ENCODE measurements around the gene BFSP1.

The BFSP1 gene

DNA sequence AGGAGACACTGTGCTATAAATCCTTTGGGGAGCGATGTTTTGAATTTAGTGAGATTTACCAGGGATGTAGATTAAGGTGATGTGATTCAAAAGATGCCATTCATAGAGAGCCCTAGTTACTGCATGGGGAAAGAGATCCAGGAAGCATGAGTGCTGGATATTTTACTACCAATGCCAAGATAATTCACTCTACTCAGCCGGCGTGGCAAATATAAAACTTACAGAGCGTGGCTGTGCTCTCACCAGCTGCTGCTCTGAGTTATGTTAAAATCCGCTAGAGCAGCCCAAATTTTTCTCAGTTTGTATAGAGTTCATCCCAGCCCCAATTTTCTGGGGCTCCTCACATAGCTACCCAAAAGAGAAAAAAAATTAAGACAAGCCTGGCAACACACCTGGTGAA lies 48.6 kb downstream of the BFSP1 start:
- H3K36me3 Mint-ChIP-seq (ENCODE audit: low read depth): no peaks in the 10 kb centered on the region
- no peak overlapping the region for H3K4me3 Mint-ChIP-seq
- DNase-seq: no peak
- no peak overlapping the region for H3K27ac Mint-ChIP-seq
- no peaks in the 10 kb centered on the region for H3K9me3 Mint-ChIP-seq
- peaks cover 25% of the 10 kb centered on the region for H3K27me3 Mint-ChIP-seq
- no peaks in the 10 kb centered on the region for H3K4me1 Mint-ChIP-seq (ENCODE audit: low read depth)

DNA sequence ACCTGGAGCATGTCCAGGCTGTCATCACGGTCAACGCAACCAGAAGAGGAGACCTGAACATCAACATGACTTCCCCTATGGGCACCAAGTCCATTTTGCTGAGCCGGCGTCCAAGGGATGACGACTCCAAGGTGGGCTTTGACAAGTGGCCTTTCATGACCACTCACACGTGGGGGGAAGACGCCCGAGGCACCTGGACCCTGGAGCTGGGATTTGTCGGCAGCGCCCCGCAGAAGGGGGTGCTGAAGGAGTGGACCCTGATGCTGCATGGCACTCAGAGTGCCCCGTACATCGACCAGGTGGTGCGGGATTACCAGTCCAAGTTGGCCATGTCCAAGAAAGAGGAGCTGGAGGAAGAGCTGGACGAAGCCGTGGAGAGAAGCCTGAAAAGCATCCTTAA lies 49.5 kb downstream of the BFSP1 start:
- H3K27me3 Mint-ChIP-seq: peaks cover 20% of the 10 kb centered on the region
- no peaks in the 10 kb centered on the region for H3K9me3 Mint-ChIP-seq
- no peaks in the 10 kb centered on the region for H3K4me1 Mint-ChIP-seq (ENCODE audit: low read depth)
- DNase-seq: no peak
- no peak overlapping the region for H3K27ac Mint-ChIP-seq
- no peaks in the 10 kb centered on the region for H3K36me3 Mint-ChIP-seq (ENCODE audit: low read depth)
- no peak overlapping the region for H3K4me3 Mint-ChIP-seq

DNA sequence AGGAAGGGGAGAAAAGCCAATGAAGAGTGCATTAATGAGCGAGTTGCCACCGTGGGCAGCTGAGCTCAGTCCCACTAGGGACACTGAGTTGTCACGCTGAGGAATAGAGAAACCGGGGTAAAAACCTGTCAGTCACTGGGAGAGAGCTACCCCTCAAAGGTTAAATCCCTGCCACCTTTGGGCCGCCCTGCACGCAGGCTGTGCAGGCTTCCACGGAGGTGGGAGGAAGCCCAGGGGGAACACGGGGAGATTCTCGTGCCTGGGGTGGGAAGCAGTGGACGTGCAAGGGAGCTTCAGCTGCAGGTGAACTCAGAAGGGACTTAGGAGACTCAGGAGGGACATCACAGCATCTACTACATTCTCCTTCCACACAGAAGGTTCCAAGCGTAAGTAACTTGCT lies 50.5 kb downstream of the BFSP1 start:
- Mint-ChIP-seq H3K27me3 (peaks cover 20% of the 10 kb centered on the region), H3K27ac (no peak overlapping the region), H3K36me3 (ENCODE audit: low read depth) (no peaks in the 10 kb centered on the region), H3K9me3 (no peaks in the 10 kb centered on the region), H3K4me1 (ENCODE audit: low read depth) (no peaks in the 10 kb centered on the region), H3K4me3 (no peak overlapping the region)
- DNase-seq: no peak

DNA sequence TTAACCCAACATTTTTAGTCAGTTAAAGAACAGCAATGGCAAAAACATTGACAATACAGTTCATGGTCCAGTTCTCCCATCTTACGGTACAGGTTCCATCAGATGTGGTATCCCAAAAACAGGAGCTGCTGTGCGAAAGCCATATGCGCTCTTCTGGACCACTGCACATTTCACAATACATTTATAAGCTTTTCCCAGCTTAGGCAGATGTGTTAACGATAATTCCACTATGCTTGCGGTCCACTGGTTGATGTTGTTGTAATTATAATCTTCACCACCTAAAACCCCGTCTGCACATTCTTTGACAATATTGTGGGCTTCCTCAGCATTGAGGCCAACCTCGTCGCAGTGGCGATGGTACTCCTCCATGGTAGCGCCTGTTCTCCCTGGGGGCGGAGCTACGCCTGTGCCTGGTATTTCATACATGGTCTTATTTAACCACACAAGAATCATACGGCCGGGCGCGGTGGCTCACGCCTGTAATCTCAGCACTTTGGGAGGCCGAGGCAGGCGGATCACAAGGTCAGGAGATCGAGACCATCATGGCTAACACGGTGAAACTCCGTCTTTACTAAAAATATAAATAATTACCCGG lies 52.0 kb downstream of the BFSP1 start:
- H3K27me3 Mint-ChIP-seq: peaks cover 20% of the 10 kb centered on the region
- H3K36me3 Mint-ChIP-seq (ENCODE audit: low read depth): no peaks in the 10 kb centered on the region
- H3K9me3 Mint-ChIP-seq: no peaks in the 10 kb centered on the region
- no peaks in the 10 kb centered on the region for H3K4me1 Mint-ChIP-seq (ENCODE audit: low read depth)
- H3K27ac Mint-ChIP-seq: no peak overlapping the region
- no peak for DNase-seq
- no peak overlapping the region for H3K4me3 Mint-ChIP-seq

DNA sequence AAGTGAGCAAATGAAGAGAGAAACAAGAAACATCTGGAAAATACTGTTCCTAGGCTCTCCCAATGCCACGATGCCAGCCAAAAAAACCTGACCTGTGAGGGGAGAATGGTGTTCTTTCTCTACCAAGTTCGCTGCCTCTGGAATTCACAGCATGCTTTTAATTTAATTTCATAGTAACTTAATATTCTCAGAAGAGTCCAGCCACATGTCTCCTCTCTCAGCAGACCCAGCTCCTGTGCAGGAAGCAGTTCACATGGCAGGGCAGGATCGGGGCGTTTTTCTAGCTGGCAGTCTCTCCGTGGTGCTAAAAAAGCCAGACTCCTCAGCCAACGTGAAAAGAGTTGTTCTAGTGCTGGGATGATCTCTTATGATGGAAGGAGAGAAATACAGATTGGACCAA lies 57.5 kb downstream of the BFSP1 start:
- Mint-ChIP-seq H3K27ac (no peak overlapping the region), H3K9me3 (no peaks in the 10 kb centered on the region), H3K36me3 (ENCODE audit: low read depth) (no peaks in the 10 kb centered on the region), H3K4me3 (no peak overlapping the region), H3K4me1 (ENCODE audit: low read depth) (no peaks in the 10 kb centered on the region), H3K27me3 (peaks cover 3% of the 10 kb centered on the region)
- no peak for DNase-seq

DNA sequence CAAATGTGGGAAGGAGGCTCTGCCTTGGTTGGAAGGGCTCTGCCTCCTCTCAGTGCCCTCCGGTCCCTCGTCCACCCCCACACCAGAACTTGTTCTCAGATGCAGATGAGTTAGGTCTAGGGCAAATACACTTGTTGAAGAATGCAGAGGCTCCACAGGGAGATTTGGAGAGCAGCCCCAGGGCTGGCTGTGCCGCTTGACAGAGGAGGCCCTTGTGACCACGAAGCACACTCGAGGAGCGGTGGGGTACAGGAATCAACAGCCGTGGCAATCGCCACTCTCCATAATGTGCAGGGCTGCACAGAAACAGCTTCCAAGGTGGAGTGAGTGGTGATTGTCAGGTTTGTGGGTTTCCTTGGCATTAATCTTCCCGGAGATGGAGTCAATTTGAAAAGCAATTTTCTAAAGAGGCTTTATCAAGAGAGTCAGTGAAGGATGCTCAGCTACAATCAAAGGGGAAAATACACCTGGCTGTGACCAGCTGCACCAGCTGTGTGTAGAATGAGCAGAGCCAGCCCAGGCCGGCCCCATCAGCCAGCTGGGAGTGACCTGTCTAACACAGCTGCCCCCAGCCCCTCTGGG lies 59.5 kb downstream of the BFSP1 start:
- no peak for DNase-seq
- no peaks in the 10 kb centered on the region for H3K4me1 Mint-ChIP-seq (ENCODE audit: low read depth)
- no peaks in the 10 kb centered on the region for H3K9me3 Mint-ChIP-seq
- no peaks in the 10 kb centered on the region for H3K36me3 Mint-ChIP-seq (ENCODE audit: low read depth)
- H3K27ac Mint-ChIP-seq: no peak overlapping the region
- no peak overlapping the region for H3K4me3 Mint-ChIP-seq
- H3K27me3 Mint-ChIP-seq: peaks cover 6% of the 10 kb centered on the region

DNA sequence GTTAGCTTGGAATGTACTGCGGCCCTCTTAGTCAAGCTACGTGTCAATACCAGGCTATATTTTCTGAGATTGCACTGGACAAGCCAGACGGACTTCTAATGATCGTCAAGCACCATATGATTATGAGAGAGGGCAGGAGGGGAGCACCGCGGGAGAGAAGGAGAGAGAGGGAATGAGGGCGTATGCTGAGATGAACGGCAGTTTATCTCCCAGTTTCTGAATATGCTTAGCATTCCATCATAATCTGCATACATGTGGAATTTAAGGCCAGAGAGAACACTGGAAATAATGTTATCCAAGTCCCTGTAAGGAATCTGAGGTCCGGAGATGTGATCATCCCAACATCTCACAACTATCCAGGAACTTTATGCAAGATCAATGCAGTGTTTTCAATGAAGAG lies 60.2 kb downstream of the BFSP1 start:
- no peaks in the 10 kb centered on the region for H3K4me1 Mint-ChIP-seq (ENCODE audit: low read depth)
- no peaks in the 10 kb centered on the region for H3K9me3 Mint-ChIP-seq

DNA sequence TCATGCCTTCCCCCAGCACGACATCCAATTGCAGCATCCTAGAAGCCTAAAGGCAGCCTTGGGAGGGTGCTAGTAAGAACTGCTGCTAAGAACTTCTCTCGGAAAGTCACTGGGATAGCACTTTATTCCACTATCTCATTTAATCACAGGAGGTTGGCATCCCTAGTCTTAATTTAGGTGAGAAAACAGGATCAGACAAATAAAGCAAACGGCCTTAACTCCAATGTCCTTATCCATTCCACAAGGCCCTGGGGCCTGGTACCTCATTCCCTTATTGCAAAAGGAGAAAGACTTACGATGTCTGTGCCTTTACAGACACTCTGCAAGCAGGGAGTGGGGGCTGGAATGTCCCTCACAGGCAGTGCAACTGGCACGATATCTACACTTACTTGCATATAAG lies 60.7 kb downstream of the BFSP1 start:
- Mint-ChIP-seq H3K36me3 (ENCODE audit: low read depth) (no peaks in the 10 kb centered on the region), H3K4me1 (ENCODE audit: low read depth) (no peaks in the 10 kb centered on the region), H3K9me3 (no peaks in the 10 kb centered on the region), H3K27ac (no peak overlapping the region), H3K27me3 (peaks cover 6% of the 10 kb centered on the region), H3K4me3 (no peak overlapping the region)
- no peak for DNase-seq

More for the DNA sequence above, 60.2 kb downstream of the BFSP1 start:
- H3K27ac Mint-ChIP-seq: no peak overlapping the region
- peaks cover 6% of the 10 kb centered on the region for H3K27me3 Mint-ChIP-seq
- H3K4me3 Mint-ChIP-seq: no peak overlapping the region
- DNase-seq: no peak
- H3K36me3 Mint-ChIP-seq (ENCODE audit: low read depth): no peaks in the 10 kb centered on the region

DNA sequence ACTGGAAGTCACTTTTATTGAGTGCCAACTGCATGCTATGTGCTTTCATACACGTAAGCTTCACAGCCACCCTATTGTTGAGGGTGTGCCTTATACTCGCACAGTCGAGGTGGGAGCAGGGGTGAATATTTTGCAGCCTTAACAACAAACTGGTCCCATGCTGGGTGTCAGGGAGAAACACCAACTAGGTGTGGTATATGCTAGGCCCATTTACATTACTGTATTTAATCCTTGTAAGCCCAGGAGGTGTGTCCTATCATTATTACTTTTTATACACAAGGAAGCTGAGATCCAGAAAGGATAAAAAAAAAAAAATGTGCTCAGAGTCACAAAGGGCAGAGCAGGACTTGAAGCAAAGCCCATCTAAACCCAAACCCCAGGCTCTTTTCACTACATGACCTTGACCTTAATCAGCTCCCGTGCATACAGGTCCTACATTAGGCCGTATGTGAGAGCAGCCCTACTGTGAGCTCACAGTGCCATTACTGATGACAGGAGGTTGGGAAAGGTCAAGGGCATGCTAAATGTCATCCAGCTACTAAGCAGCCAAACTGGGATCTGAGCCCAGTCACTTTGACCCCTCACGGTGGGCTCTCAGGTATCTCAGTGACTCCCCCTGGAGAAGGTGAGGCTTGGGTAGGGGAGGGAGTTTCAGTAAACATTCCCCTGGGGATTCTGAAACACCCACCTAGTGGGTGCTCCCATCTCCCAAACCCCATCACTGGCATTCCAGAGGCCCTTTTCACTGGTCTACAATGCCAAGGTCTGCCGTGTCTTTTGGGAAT lies 61.7 kb downstream of the BFSP1 start:
- Mint-ChIP-seq H3K27ac (no peak overlapping the region), H3K9me3 (no peaks in the 10 kb centered on the region), H3K4me3 (no peak overlapping the region), H3K36me3 (ENCODE audit: low read depth) (no peaks in the 10 kb centered on the region), H3K4me1 (ENCODE audit: low read depth) (no peaks in the 10 kb centered on the region), H3K27me3 (peaks cover 6% of the 10 kb centered on the region)
- no peak for DNase-seq

DNA sequence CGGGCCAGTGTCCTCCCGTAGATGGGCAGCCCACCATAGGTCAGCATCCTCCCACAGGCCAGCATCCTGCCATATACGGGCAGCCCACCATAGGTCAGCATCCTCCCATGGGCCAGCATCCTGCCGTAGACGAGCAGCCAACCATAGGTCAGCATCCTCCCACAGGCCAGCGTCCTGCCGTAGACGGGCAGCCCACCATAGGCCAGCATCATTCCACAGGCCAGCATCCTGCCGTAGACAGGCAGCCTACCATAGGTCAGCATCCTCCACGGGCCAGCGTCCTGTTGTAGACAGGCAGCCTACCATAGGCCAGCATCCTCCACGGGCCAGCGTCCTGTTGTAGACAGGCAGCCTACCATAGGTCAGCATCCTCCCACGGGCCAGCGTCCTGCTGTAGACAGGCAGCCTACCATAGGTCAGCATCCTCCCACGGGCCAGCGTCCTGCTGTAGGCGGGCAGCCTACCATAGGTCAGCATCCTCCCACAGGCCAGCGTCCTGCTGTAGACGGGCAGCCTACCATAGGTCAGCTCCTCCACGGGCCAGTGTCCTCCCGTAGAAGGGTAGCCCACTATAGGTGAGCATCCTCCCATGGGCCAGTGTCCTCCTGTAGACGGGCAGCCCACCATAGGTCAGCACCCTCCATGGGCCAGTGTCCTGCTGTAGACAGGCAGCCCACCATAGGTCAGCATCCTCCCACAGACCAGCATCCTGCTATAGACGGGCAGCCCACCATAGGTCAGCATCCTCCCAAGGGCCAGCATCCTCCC lies 62.9 kb downstream of the BFSP1 start:
- DNase-seq: no peak
- Mint-ChIP-seq H3K4me3 (no peak overlapping the region), H3K9me3 (no peaks in the 10 kb centered on the region), H3K36me3 (ENCODE audit: low read depth) (no peaks in the 10 kb centered on the region), H3K27ac (no peak overlapping the region), H3K27me3 (peaks cover 6% of the 10 kb centered on the region), H3K4me1 (ENCODE audit: low read depth) (no peaks in the 10 kb centered on the region)

DNA sequence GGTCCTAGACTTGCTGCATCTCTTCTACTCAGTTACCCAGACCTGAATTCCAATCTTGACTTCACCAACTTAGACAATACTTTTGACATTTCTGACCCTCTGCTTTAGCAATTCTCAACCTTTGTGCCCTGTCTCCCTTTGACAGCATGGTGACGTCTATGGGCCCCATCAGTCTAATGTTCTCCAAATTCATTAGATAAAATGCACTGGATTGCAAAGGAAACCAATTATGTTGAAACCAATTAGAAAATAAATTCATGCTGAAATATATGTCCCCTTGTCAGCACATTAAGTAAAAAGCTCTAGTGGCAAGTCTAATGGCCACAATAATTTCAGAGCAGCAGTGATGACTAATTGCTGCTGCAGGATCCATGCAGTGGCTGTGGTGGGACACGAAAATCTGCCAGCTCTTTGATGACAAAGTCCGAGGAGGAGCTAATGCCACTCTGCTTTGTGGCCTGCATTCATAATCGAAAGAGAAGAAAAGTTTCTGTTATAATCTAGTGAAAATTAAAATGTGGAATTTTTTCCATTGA lies 64.0 kb downstream of the BFSP1 start:
- H3K27me3 Mint-ChIP-seq: peaks cover 10% of the 10 kb centered on the region
- no peak overlapping the region for H3K4me3 Mint-ChIP-seq
- H3K4me1 Mint-ChIP-seq (ENCODE audit: low read depth): no peaks in the 10 kb centered on the region
- no peak for DNase-seq
- no peaks in the 10 kb centered on the region for H3K36me3 Mint-ChIP-seq (ENCODE audit: low read depth)
- H3K27ac Mint-ChIP-seq: no peak overlapping the region
- H3K9me3 Mint-ChIP-seq: no peaks in the 10 kb centered on the region

DNA sequence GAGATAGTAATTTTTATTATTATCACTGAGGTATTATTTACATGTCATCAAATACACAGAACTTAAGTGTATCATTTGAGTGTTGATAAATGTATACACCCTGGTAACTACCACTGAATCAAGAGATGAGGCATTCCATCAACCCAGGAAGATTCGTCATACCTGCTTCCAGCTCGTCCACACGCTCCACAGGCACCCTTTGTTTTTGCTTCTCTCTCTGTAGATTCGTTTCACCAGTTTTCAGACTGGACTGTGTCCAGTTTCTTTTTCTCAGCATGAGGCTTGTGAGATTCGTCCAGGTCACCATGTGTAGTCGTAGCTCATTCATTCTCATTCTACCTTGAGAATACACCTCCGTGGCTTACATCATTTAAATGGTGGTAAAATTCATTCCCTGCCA lies 64.5 kb downstream of the BFSP1 start:
- Mint-ChIP-seq H3K36me3 (ENCODE audit: low read depth) (no peaks in the 10 kb centered on the region), H3K4me3 (no peak overlapping the region), H3K9me3 (no peaks in the 10 kb centered on the region), H3K27me3 (peaks cover 8% of the 10 kb centered on the region), H3K4me1 (ENCODE audit: low read depth) (no peaks in the 10 kb centered on the region), H3K27ac (no peak overlapping the region)
- no peak for DNase-seq

DNA sequence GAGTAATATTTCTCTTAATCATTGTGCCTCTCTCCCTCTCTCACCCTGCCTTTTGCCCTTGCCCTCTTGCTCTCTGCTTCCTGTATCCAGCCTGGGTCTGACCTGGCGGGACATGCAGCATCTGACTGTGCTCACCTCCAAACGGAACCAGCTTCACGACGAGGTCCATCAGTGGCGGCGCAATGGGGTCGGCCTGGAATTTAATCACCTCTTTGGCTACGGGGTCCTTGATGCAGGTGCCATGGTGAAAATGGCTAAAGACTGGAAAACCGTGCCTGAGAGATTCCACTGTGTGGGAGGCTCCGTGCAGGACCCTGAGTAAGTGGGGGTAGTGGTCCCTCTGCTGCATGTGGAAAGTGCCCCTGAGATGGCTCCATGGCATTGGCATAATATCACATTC lies 65.9 kb downstream of the BFSP1 start:
- Mint-ChIP-seq H3K4me1 (ENCODE audit: low read depth) (peaks cover 3% of the 10 kb centered on the region), H3K9me3 (no peaks in the 10 kb centered on the region), H3K27me3 (peaks cover 8% of the 10 kb centered on the region)

DNA sequence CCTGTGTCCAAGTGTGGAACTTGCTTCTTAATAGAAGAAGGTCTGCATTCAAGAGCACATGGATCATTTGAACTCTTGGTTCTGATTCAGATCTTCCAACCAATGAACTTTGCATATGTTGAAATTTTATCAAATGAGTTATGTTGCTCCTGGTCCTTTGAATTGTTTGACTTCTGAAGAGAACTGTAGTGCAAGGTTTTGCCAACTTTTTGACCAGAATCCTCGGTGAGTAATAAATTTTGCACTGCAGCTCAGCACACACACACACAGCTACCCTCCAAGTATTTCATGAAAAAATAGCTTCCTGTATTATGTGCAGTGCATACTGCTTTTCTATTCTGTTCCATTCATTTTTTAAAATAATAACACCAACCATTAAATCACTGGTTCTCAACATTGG lies 67.5 kb downstream of the BFSP1 start:
- peaks cover 3% of the 10 kb centered on the region for H3K4me1 Mint-ChIP-seq (ENCODE audit: low read depth)
- H3K36me3 Mint-ChIP-seq (ENCODE audit: low read depth): no peaks in the 10 kb centered on the region
- H3K9me3 Mint-ChIP-seq: no peaks in the 10 kb centered on the region
- no peak overlapping the region for H3K4me3 Mint-ChIP-seq
- DNase-seq: no peak
- H3K27me3 Mint-ChIP-seq: peaks cover 8% of the 10 kb centered on the region
- no peak overlapping the region for H3K27ac Mint-ChIP-seq

More for the DNA sequence above, 65.9 kb downstream of the BFSP1 start:
- no peak for DNase-seq
- H3K4me3 Mint-ChIP-seq: no peak overlapping the region
- no peak overlapping the region for H3K27ac Mint-ChIP-seq
- no peaks in the 10 kb centered on the region for H3K36me3 Mint-ChIP-seq (ENCODE audit: low read depth)
